GM12891 (cell line): ENCODE data around the gene INSRR.

Source experiments
- POLR2A ChIP-seq: IDR thresholded peaks from 2 replicates; pipeline ENCODE4 v1.6.1; 2011; ENCODE audit warnings: low read depth, low read length, control low read depth
- SPI1 ChIP-seq: IDR thresholded peaks from 2 replicates; pipeline ENCODE4 v1.6.1; 2011; ENCODE audit warnings: low read depth, low read length, control low read depth
- TAF1 ChIP-seq: IDR thresholded peaks from 2 replicates; pipeline ENCODE4 v1.6.1; 2011; ENCODE audit warnings: low read depth, low read length, control low read depth

DNA sequence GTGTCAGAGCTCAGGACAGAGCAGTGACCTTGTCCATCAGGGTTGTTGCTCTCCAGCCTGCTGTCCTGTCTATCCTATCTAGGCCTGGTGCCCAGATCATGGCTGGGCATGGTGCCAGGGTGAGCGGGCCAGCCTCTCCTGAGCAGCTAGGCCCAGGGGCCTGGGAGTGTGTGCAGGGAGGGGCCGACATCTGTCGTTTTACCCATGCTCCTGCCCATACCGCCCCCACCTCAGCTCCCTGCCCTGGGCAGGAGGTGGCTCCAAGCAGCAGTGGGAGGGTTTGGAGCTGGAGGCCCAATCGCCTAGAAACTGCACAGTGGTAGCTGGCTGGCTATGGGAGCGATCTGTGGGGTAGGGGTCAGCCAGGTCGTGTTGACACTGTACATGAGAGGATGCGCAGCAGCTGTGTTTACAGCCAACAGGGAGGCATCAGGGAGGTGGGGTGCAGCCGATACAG lies 6.5 kb downstream of the INSRR start:
- TF ChIP-seq POLR2A (no peak), TAF1 (no peak), SPI1 (no peak)
